GM11168 (cell line): ENCODE results near the gene MEIS2.

Experiments
- in situ Hi-C: fragments of 300-500 bp; cut with MboI; formaldehyde crosslinking; loops from one replicate; pipeline ENCODE4 v1.12.0; 2022; ENCODE audit warnings: low sequenced_read_pairs; ENCODE audit not compliant: unreplicated experiment

MEIS2 gene

DNA sequence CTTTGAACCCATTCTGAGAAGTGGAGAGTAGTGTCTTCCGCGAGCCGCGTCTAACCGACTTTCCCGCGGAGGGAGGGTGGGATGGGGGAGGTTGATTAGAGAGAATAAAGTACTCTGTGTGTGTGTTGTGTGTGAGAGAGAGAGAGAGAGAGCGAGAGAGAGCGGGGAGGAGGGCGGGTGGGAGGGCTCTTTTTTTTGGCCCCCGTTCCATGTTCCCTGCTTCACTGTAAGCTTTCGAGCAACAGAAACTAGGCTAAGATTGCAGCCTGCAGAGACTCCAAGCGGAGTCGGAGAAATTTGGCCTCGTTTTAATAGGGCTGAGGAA is 1.6 kb upstream of the MEIS2 start:
- in situ Hi-C loops = loop anchor here (25.0 kb wide), 1 partner anchor 590 kb away; no protein-coding TSS in a partner anchor

DNA sequence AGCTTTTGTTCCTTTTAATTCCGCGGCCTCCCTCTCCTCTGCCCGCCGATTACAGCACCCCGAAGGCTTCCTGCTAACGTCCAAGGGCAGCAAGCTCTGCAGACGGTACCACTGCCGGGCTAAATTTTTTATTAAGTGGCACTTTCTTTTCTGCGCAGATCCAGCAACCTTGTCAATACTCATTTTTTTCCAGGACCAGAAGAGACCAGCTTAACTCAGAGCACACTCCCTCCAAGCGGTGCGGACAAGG is 542 bp upstream of the MEIS2 start:
- in situ Hi-C loops = loop anchor here (25.0 kb wide), 1 partner anchor 589 kb away; no protein-coding TSS in a partner anchor

DNA sequence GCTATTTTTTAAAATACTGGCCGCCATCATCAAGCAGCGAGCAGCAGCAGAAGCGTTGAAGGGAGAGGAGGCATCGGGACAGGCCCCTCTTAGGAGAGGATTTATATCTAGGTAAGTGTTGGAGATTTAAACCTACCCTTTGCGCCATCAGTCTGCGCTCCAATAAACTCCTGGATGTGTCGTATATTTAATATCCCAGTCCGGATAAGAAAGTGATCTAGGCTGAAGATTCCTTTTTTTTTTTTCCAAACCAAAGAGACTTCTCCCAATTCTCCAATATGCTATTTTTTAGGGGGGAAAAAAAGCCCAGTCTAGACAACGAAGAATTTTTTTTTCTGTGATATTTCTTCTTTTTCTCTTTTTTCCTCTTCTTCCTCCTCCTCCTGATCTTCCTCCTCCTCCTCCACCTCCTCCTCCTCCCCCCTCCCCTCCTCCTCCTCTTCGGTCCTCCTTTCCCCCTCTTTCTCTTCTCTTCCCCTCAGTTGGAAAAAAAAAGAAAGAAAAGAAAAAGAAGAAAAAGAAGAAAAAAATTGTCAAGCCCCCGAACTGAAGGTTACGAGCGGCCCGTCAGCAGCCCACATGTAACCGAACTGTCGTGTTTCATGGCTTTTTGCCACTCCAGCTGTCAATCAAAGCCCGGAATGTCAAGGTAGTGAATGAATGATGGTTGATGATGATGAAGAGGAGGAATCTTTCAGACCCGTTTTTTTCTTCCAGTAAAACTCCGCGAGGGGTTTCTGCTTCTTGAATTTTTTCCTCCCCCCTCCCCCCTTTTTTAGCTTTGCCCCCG is 835 bp downstream of the MEIS2 start:
- in situ Hi-C loops = loop anchor here (10.0 to 25.0 kb wide), 2 partner anchors 215 to 587 kb away; no protein-coding TSS in a partner anchor

DNA sequence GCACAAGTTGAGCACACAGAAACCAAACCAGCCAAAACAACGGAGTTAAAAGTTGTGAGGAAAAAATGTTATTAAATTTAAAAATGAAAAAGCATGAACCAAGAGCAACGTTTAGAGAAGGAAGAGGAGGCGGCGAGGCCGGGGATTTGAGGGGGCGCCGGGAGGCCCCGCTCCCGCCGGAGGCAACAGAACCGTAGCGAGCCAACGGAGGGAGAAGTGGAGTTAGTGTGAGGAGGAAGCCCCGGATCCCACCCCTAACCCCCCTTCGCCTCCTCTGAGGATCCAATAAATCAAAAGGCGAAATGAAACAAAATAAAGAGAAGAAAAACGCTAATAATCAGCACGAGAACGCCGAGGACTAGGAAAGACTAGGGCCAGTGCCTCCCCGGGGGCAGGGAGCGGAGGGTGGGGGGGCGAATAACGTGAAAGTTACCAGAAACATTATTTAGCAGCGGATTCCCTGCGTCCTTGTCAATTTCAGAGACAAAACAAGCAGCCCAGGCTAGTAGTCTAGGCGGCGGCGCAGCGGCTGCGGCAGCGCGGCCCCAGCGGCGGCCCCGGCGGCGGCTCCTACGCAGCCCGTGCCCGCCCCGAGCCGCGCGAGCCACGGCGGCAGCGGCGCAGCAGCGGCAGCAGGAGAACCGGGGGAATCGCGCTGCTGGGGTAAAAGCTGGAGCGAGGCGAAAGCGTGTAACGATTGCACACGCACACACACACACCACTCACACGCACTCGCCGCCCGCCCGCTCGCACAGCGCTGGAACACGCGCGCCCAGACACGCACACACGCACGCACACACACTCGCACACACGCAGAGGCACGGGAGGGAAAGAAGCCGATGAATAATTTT is 1.7 kb downstream of the MEIS2 start:
- in situ Hi-C loops = loop anchor here (10.0 kb wide), 1 partner anchor 214 kb away; no protein-coding TSS in a partner anchor

GRCh38 chr15:37097144-37097919 is 3.0 kb downstream of the MEIS2 start:
- in situ Hi-C loops = loop anchor here (10.0 kb wide), 1 partner anchor 213 kb away; no protein-coding TSS in a partner anchor

DNA sequence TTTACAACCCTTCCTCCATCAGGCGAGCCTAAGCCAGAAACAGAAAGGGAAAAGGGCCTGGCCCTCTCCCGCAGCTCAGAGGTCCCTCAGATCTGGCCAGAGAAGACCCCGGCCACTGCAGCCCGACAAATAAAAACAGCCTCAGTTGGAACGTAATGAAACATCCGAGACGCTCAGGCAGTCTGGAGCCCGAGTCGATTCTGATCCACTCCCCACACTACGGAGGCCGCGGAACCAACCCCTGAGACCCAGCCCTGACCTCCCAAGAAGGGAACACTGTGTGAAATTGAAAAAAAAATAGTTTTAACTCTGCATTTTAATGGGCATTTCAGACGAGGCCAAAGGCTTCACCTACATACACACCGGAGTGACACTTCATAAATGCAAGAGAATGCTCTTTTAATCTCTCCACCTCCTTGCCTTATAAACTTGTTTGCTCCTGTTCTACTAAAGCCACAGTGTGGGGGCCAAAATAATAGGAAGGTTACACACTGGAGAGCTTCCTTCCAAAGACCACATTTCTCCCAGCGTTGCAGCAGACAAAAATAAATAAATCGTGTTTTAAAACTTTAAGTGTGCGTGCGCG is 3.7 kb downstream of the MEIS2 start:
- in situ Hi-C loops = loop anchor here (10.0 kb wide), 1 partner anchor 212 kb away; no protein-coding TSS in a partner anchor

DNA sequence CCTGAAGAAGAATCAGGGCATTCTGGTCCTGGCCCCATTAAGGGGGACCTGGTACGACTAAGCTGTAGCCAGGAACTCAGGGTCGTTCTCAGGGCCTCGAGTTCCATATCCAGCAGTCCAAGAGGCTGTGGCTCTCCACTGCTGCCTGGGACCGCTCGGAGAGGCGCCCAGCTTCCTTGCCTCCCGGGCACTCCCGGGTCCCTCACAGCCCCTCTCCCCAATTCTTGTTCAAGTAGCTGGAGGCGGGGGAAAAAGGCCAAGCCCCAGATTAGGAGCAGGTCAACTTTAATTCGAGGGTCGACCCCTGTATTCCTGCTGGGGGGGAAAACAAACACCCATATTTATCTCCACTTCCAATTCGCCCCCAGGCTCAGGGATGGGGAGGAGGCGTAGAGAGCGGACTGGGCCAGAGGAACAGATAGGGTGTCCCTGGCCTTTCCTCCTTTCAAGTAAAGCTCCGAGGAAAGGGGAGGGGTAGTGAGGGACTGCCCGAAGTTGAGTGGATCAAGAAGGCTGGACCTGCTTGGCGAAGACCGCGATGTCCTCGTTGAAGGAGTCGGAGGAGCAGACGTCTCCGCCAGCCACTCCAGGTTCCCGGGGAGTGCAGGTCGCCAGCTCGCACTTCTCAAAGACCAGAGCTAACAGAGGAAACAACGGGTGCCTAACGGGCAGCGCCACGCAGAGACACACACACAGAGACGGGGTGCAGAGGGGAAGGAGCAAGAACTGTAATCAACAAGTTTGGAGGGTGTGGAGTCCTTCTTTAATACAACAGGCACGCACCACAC is 4.4 kb downstream of the MEIS2 start:
- in situ Hi-C loops = loop anchor here (10.0 kb wide), 1 partner anchor 211 kb away; no protein-coding TSS in a partner anchor

DNA sequence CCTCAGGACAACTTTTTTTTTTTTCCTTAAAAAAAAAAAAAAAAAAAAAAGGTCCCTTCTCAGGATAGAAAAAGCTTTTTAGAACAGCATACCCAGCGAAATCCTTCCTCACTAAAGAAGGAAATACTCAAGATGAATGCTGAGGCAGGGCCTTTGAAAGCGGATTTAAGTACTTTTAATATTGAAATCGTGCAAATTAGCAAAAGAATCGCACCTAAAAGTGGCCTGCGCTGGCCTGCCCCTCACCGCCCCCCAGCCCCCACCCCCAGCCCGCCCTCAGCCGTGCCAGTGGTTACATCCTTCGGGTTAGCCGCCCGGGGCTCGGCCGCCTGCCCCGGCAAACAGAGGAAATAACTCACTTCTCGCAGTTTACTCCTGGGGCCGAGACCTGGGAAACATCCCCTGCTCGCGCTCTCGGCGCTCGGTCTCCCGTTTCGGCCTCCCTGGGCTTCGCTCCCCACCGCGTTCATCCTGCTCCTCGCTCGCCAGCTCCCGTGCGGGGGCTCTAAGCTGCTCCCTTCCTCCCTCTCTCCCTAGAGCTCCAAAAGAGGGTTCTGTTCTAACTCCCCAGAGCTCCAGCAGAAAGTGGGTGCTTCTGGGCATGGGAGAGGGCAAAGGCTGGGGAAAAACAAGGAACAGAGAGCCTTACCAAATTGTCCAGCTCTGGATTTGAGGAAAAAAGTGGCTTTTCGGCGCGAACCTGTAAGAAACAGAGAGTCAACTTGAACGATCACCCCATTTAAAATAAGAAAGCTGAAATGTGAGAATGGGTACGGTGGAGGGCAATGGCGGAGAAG is 5.2 kb downstream of the MEIS2 start:
- in situ Hi-C loops = loop anchor here (10.0 kb wide), 1 partner anchor 210 kb away; no protein-coding TSS in a partner anchor

- in situ Hi-C loops = loop anchor here (10.0 kb wide), 1 partner anchor 210 kb away; no protein-coding TSS in a partner anchor
These were observed 5.9 kb downstream of the MEIS2 start for GRCh38 chr15:37094333-37094914.

GRCh38 chr15:37093480-37094332 is 6.6 kb downstream of the MEIS2 start:
- in situ Hi-C loops = loop anchor here (10.0 kb wide), 1 partner anchor 209 kb away; no protein-coding TSS in a partner anchor

- in situ Hi-C loops = loop anchor here (10.0 kb wide), 1 partner anchor 206 kb away; no protein-coding TSS in a partner anchor
These were observed 9.7 kb downstream of the MEIS2 start for GRCh38 chr15:37090543-37091175.

GRCh38 chr15:37088436-37088835 is 11.9 kb downstream of the MEIS2 start:
- in situ Hi-C loops = no loop called here

DNA sequence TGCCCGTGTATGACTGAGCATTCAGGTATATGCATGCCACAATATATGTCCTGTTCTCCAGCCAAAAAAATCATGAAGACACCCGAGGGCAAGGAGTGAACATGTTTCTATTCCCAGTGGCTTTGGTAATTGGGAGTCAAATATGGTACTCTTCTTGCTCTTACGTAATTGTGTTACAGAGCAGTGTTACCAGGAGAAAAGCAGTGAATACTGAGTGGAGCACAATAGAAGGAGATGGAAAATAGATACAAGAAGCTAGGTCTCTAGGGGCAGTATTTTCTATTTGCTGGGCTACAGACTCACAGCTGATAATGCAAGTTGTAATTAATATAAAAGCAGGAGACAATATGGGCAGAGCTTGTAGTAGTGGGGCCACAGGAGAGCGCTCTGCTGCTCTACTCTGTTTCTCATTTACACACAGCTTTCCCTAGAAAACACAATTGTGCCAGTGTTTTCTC is 13.2 kb downstream of the MEIS2 start:
- in situ Hi-C loops = no loop called here

DNA sequence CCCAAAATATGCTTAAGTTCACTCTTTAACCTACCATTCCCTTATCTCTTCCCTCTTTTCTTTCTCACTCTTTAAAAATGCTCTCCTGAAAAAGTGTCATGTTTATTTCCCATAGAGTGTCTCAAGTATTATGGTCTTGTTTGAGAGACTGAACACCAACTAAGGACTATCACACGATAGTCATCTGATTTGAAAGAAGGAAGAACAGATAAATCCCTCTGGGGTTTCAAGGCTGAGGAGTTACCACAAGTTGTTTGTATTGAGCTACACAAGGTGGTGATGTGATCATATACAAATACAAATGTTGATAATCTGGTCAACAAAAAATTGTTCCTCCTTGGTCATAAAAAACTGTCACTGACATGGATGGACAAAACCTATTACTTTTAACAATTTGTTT is 13.8 kb downstream of the MEIS2 start:
- in situ Hi-C loops = no loop called here

DNA sequence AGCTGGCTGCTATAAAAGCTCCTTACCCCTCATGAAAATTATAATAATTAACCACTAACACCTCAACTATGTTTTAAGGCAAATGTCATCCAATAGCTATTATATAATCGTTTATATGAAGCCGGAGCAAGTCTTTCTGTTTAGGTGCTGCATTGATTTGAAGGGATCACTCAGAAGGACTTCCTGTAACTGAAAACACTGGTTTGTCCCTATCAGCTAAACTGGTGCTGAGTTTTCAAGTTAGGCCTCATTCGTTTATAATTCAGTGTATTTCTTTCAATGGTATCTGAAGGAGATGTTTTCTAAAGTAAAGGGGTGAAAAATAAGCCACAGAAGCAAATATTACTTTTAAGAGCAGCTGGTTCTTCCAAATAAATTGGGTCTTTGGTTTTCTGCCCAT is 14.2 kb downstream of the MEIS2 start:
- in situ Hi-C loops = no loop called here

- in situ Hi-C loops = no loop called here
These were observed 15.7 kb downstream of the MEIS2 start for GRCh38 chr15:37084602-37085001.

- in situ Hi-C loops = no loop called here
These were observed 16.7 kb downstream of the MEIS2 start for GRCh38 chr15:37083610-37084009.
